ENCODE data around the gene ACR. TPM values are rescaled to one million over a fixed set of nuclear protein-coding genes. Genes with fewer than 3 reads are reported as not detected.

ACR gene
- total and polyA plus RNA-seq, 2 experiments from 2014 or later = not detected

Small RNA genes within 50 kb of the gene (small RNA-seq; reads per million reads assigned to genes)
- not detected for gene RNU6-409P (ENCODE audit: low replicate concordance)

Other genes starting within 250 kb of the ACR start
- gene LMF2, start 230.5 kb upstream of the ACR start, total RNA-seq (2014; rRNA removed; shearing (Covaris generic)) = 30.7 and 36.3 TPM in 2 replicates
- gene LMF2, start 230.5 kb upstream of the ACR start, polyA plus RNA-seq (2016; fragmentation: Nextera tagmentation; extraction: Ambion mirVana) = 14.6 and 15.6 TPM in 2 replicates
- gene NCAPH2, start 230.0 kb upstream of the ACR start, total RNA-seq (2014; rRNA removed; shearing (Covaris generic)) = 76.1 and 77.5 TPM in 2 replicates
- 52.2 and 60.7 TPM in 2 replicates for gene NCAPH2, start 230.0 kb upstream of the ACR start, polyA plus RNA-seq (2016; fragmentation: Nextera tagmentation; extraction: Ambion mirVana)
- gene SCO2, start 212.6 kb upstream of the ACR start, total RNA-seq (2014; rRNA removed; shearing (Covaris generic)) = 1.6 and 4.9 TPM in 2 replicates
- gene SCO2, start 212.6 kb upstream of the ACR start, polyA plus RNA-seq (2016; fragmentation: Nextera tagmentation; extraction: Ambion mirVana) = 1.1 and 2.6 TPM in 2 replicates
- 0.28 and 1.2 TPM in 2 replicates for gene TYMP, start 208.2 kb upstream of the ACR start, total RNA-seq (2014; rRNA removed; shearing (Covaris generic))
- 1.8 and 1.9 TPM in 2 replicates for gene TYMP, start 208.2 kb upstream of the ACR start, polyA plus RNA-seq (2016; fragmentation: Nextera tagmentation; extraction: Ambion mirVana)
- 0.58 TPM in 1 of 2 replicates, not detected in the other for gene KLHDC7B, start 192.3 kb upstream of the ACR start, total RNA-seq (2014; rRNA removed; shearing (Covaris generic))
- gene KLHDC7B, start 192.3 kb upstream of the ACR start, polyA plus RNA-seq (2016; fragmentation: Nextera tagmentation; extraction: Ambion mirVana) = not detected in 2 replicates
- not detected in 2 replicates for gene SYCE3, start 175.3 kb upstream of the ACR start, total RNA-seq (2014; rRNA removed; shearing (Covaris generic))
- not detected in 2 replicates for gene SYCE3, start 175.3 kb upstream of the ACR start, polyA plus RNA-seq (2016; fragmentation: Nextera tagmentation; extraction: Ambion mirVana)
- gene CPT1B, start 159.8 kb upstream of the ACR start, total RNA-seq (2014; rRNA removed; shearing (Covaris generic)) = 5.5 and 14.4 TPM in 2 replicates
- 5.6 and 6.4 TPM in 2 replicates for gene CPT1B, start 159.8 kb upstream of the ACR start, polyA plus RNA-seq (2016; fragmentation: Nextera tagmentation; extraction: Ambion mirVana)
- 51.2 and 67.0 TPM in 2 replicates for gene CHKB, start 155.4 kb upstream of the ACR start, total RNA-seq (2014; rRNA removed; shearing (Covaris generic))
- gene CHKB, start 155.4 kb upstream of the ACR start, polyA plus RNA-seq (2016; fragmentation: Nextera tagmentation; extraction: Ambion mirVana) = 61.6 and 63.7 TPM in 2 replicates
- gene MAPK8IP2, start 137.4 kb upstream of the ACR start, total RNA-seq (2014; rRNA removed; shearing (Covaris generic)) = 2.8 and 3.5 TPM in 2 replicates
- gene MAPK8IP2, start 137.4 kb upstream of the ACR start, polyA plus RNA-seq (2016; fragmentation: Nextera tagmentation; extraction: Ambion mirVana) = 0.15 and 0.16 TPM in 2 replicates
- 8.2 and 8.6 TPM in 2 replicates for gene ARSA, start 110.1 kb upstream of the ACR start, total RNA-seq (2014; rRNA removed; shearing (Covaris generic))
- 7.1 and 8.1 TPM in 2 replicates for gene ARSA, start 110.1 kb upstream of the ACR start, polyA plus RNA-seq (2016; fragmentation: Nextera tagmentation; extraction: Ambion mirVana)
- gene SHANK3, start 65.4 kb upstream of the ACR start, total RNA-seq (2014; rRNA removed; shearing (Covaris generic)) = 4.9 and 5.1 TPM in 2 replicates
- gene SHANK3, start 65.4 kb upstream of the ACR start, polyA plus RNA-seq (2016; fragmentation: Nextera tagmentation; extraction: Ambion mirVana) = 0.52 and 0.56 TPM in 2 replicates
- 11.5 and 11.8 TPM in 2 replicates for gene RABL2B, start 45.4 kb downstream of the ACR start, total RNA-seq (2014; rRNA removed; shearing (Covaris generic))
- 9.7 and 10.8 TPM in 2 replicates for gene RABL2B, start 45.4 kb downstream of the ACR start, polyA plus RNA-seq (2016; fragmentation: Nextera tagmentation; extraction: Ambion mirVana)